Fibroblast of lung (primary cell): Measurements from ENCODE around the gene CALU. TPM values are rescaled to one million over a fixed set of nuclear protein-coding genes. Genes with fewer than 3 reads are reported as not detected.

Experiments
- DNase-seq, 2 donors: peaks; one replicate each; pipeline versions ENCODE4 v3.0.0 to v3.0.0-alpha.2; 2010; ENCODE audit warnings: low read depth in 2 of 2
- H2AFZ ChIP-seq: 2 replicates; pipeline ENCODE4 v1.5.1; 2012; ENCODE audit warnings: low read length, control low read depth, inconsistent platforms
- H3K27ac ChIP-seq: 2 replicates; pipeline ENCODE4 v1.5.1; 2011; ENCODE audit warnings: low read length, control low read depth; ENCODE audit not compliant: insufficient read depth
- H3K27me3 ChIP-seq: 2 replicates; pipeline ENCODE4 v1.5.1; 2011; ENCODE audit warnings: mild to moderate bottlenecking, low read length; ENCODE audit not compliant: control insufficient read depth, insufficient read depth
- H3K36me3 ChIP-seq: 2 replicates; pipeline ENCODE4 v1.5.1; 2011; ENCODE audit warnings: low read length; ENCODE audit not compliant: control insufficient read depth, insufficient read depth
- H3K4me1 ChIP-seq: 2 replicates; pipeline ENCODE4 v1.5.1; 2011; ENCODE audit warnings: low read length; ENCODE audit not compliant: control insufficient read depth, insufficient read depth; ENCODE audit errors: extremely low read depth
- H3K4me2 ChIP-seq: 2 replicates; pipeline ENCODE4 v1.5.1; 2011; ENCODE audit warnings: low read length, control low read depth; ENCODE audit not compliant: insufficient read depth; ENCODE audit errors: extremely low read depth
- H3K4me3 ChIP-seq, 4 experiments: fragments of 200-600 bp in 1 of 4; sonication (generic) in 1 of 4; replicated peaks in 1 of 4; 2 replicates each; pipeline ENCODE4 v1.5.1; 2011 to 2016; ENCODE audit warnings: low read length in 4 of 4, low read depth in 3 of 4, mild to moderate bottlenecking in 3 of 4, control low read depth in 2 of 4, inconsistent platforms in 1 of 4, mixed read lengths in 1 of 4; ENCODE audit not compliant: insufficient read depth in 1 of 4; ENCODE audit errors: control extremely low read depth in 1 of 4
- H3K79me2 ChIP-seq: 2 replicates; pipeline ENCODE4 v1.5.1; 2012; ENCODE audit warnings: mild to moderate bottlenecking, low read length, inconsistent platforms; ENCODE audit not compliant: control insufficient read depth, insufficient read depth
- H3K9ac ChIP-seq: 2 replicates; pipeline ENCODE4 v1.5.1; 2011; ENCODE audit warnings: mild to moderate bottlenecking, low read length, control low read depth; ENCODE audit not compliant: insufficient read depth
- H3K9me3 ChIP-seq: 2 replicates; pipeline ENCODE4 v1.5.1; 2012; ENCODE audit warnings: low read depth, low read length; ENCODE audit not compliant: control insufficient read depth, insufficient read depth
- H4K20me1 ChIP-seq: 2 replicates; pipeline ENCODE4 v1.5.1; 2011; ENCODE audit warnings: low read length; ENCODE audit not compliant: control insufficient read depth, insufficient read depth; ENCODE audit errors: extremely low read depth
- EZH2 ChIP-seq: IDR thresholded peaks from 2 replicates; pipeline ENCODE4 v1.5.1; 2012; ENCODE audit warnings: low read length, control low read depth, mild to moderate bottlenecking; ENCODE audit errors: missing control alignments
- polyA plus RNA-seq, 2 donors: library from polyadenylated mRNA; depleted of rRNA in 1 of 2; stranded (reverse) in 1 of 2; unstranded in 1 of 2; fragments of >200 nt; gene quantifications; 2 replicates each; pipeline ENCODE4 v1.2.1, GENCODE V29; 2011 to 2012; ENCODE audit warnings: missing spikeins in 1 of 2
- total RNA-seq: library from RNA; depleted of rRNA; stranded (reverse); fragments of >200 nt; gene quantifications from 2 replicates; pipeline ENCODE4 v1.2.1, GENCODE V29; 2014
- TF ChIP-seq, protein P1 (sequence below), 2 donors: IDR thresholded peaks in 1 of 2; conservative IDR thresholded peaks in 1 of 2; 1 replicate in 1 of 2; 2 replicates in 1 of 2; pipeline ENCODE4 v1.5.1; 2011 to 2012; ENCODE audit warnings: low read length in 2 of 2, control low read depth in 1 of 2, inconsistent platforms in 1 of 2, low read depth in 1 of 2, mild to moderate bottlenecking in 1 of 2

Gene CALU
- total and polyA plus RNA-seq, 2 donors (not counting 1 experiment from before 2014, with no cell fraction given): 636 to 1,372 TPM

DNA sequence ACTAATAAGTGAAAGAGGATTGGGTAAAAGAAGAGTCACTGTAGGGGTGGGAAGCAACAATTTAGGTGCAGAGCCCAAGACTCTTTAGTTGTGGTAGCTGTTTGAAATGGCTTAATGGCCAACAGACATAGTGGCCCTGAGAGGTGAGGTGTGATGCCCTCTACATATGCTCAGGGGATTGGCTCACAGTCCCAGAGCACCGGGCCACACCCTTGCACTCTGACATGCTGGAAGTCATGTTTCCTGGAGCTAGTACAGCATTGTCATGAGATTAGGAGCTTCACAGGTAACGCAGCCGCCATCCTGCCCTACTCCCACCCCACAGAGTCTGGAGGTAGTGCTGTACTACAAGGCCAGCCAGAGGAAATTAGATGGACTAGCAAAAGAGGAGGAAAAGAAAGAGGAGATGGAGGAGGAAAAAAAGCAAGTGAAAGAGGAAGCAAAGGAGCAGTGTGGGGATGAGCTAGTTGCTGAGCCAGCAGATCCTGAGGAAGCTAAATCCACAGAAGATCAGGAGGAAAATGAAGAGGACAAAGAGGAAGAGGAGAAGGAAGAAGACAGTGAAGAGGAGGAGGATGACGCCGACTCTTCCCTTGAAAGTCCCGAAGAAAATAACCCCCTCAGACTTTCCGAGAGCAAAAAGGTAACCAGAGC is 76.3 kb downstream of the CALU start:
- TF ChIP-seq, protein P1, sequence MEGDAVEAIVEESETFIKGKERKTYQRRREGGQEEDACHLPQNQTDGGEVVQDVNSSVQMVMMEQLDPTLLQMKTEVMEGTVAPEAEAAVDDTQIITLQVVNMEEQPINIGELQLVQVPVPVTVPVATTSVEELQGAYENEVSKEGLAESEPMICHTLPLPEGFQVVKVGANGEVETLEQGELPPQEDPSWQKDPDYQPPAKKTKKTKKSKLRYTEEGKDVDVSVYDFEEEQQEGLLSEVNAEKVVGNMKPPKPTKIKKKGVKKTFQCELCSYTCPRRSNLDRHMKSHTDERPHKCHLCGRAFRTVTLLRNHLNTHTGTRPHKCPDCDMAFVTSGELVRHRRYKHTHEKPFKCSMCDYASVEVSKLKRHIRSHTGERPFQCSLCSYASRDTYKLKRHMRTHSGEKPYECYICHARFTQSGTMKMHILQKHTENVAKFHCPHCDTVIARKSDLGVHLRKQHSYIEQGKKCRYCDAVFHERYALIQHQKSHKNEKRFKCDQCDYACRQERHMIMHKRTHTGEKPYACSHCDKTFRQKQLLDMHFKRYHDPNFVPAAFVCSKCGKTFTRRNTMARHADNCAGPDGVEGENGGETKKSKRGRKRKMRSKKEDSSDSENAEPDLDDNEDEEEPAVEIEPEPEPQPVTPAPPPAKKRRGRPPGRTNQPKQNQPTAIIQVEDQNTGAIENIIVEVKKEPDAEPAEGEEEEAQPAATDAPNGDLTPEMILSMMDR (conservative IDR thresholded peaks at IDR 0.05 in 1 of 2, IDR thresholded peaks at IDR 0.05 in 1 of 2; ENCODE audit: low read depth in 1 of 2, low read length in 2 of 2): no peak
- TF ChIP-seq EZH2: no peak
- no peak overlapping the region for H3K27ac ChIP-seq
- no peaks in the 10 kb centered on the region for H3K79me2 ChIP-seq
- H3K4me2 ChIP-seq: no peak overlapping the region
- no peaks in the 10 kb centered on the region for H3K4me1 ChIP-seq
- H3K4me3 ChIP-seq: no peak overlapping the region
- H2AFZ ChIP-seq: no peak overlapping the region
- H3K36me3 ChIP-seq: no peaks in the 10 kb centered on the region
- H4K20me1 ChIP-seq: no peaks in the 10 kb centered on the region
- no peak for DNase-seq
- H3K9me3 ChIP-seq: no peaks in the 10 kb centered on the region
- H3K9ac ChIP-seq: no peak overlapping the region
- peaks cover 3% of the 10 kb centered on the region for H3K27me3 ChIP-seq

GRCh38 chr7:128818694-128819093 is 79.5 kb downstream of the CALU start:
- Histone ChIP-seq H3K4me1 (no peaks in the 10 kb centered on the region), H2AFZ (no peak overlapping the region), H3K4me3 (no peak overlapping the region), H3K4me2 (no peak overlapping the region), H4K20me1 (no peaks in the 10 kb centered on the region), H3K27me3 (peaks cover 3% of the 10 kb centered on the region), H3K9me3 (no peaks in the 10 kb centered on the region), H3K79me2 (no peaks in the 10 kb centered on the region), H3K36me3 (no peaks in the 10 kb centered on the region), H3K9ac (no peak overlapping the region), H3K27ac (no peak overlapping the region)
- no peak for DNase-seq
- no peak for TF ChIP-seq EZH2
- TF ChIP-seq, protein P1 (conservative IDR thresholded peaks at IDR 0.05 in 1 of 2, IDR thresholded peaks at IDR 0.05 in 1 of 2; ENCODE audit: low read depth in 1 of 2, low read length in 2 of 2): no peak

Other genes starting within 250 kb of the CALU start
- 0.51 and 1.5 TPM in 2 replicates for gene GARIN1A, start 67.1 kb upstream of the CALU start, total RNA-seq
- gene GARIN1A, start 67.1 kb upstream of the CALU start, polyA plus RNA-seq: 0.46 and 0.52 TPM in 2 replicates
- not detected in 2 replicates for gene OPN1SW, start 36.4 kb downstream of the CALU start, total RNA-seq
- not detected in 2 replicates for gene OPN1SW, start 36.4 kb downstream of the CALU start, polyA plus RNA-seq
- 4.9 and 12.1 TPM in 2 replicates for gene CCDC136, start 52.6 kb downstream of the CALU start, total RNA-seq
- gene CCDC136, start 52.6 kb downstream of the CALU start, polyA plus RNA-seq: 8.3 and 11.8 TPM in 2 replicates
- 106 and 191 TPM in 2 replicates for gene FLNC, start 91.0 kb downstream of the CALU start, total RNA-seq
- gene FLNC, start 91.0 kb downstream of the CALU start, polyA plus RNA-seq: 29.3 and 55.3 TPM in 2 replicates
- 124 and 128 TPM in 2 replicates for gene ATP6V1F, start 123.5 kb downstream of the CALU start, total RNA-seq
- 167 and 243 TPM in 2 replicates for gene ATP6V1F, start 123.5 kb downstream of the CALU start, polyA plus RNA-seq
- gene KCP, start 171.3 kb downstream of the CALU start, total RNA-seq: 0.50 and 0.77 TPM in 2 replicates
- 0.08 TPM in 1 of 2 replicates, not detected in the other for gene KCP, start 171.3 kb downstream of the CALU start, polyA plus RNA-seq
- 0.33 TPM in 1 of 2 replicates, not detected in the other for gene IRF5, start 198.6 kb downstream of the CALU start, total RNA-seq
- gene IRF5, start 198.6 kb downstream of the CALU start, polyA plus RNA-seq: 0.06 TPM in 1 of 2 replicates, not detected in the other